ENCODE measurements around the gene RPL12. TPM values are rescaled to one million over a fixed set of nuclear protein-coding genes. Genes with fewer than 3 reads are reported as not detected.

The RPL12 gene
- total RNA-seq, 4 donors from 2014 or later = 2,461 to 2,856 (median 2,671) TPM

- TF ChIP-seq POLR2A (IDR thresholded peaks at IDR 0.05) (no peak), CTCF (IDR thresholded peaks at IDR 0.05) (no peak)
- peak overlapping the region; percentile 51 for H3K4me3 ChIP-seq (ENCODE audit: low read depth, poor library complexity, severe bottlenecking)
- 9 to 11% methylated on average over 26 to 29 of the region's 29 CpGs for WGBS, 2 donors
- peak; percentile 29 to 91 for DNase-seq (ENCODE audit: low spot score in 2 of 2)
- intact Hi-C loops (cut with DNase I; ENCODE audit: low total_unique reads) = no loop called here
Measured at GRCh38 chr9:127451858-127452656, 851 bp upstream of the RPL12 start.

GRCh38 chr9:127451608-127451857 lies 327 bp upstream of the RPL12 start:
- 1 to 2% methylated on average over 13 to 14 of the region's 14 CpGs for WGBS, 2 donors
- DNase-seq (ENCODE audit: low spot score in 2 of 2) = no peak
- TF ChIP-seq POLR2A (IDR thresholded peaks at IDR 0.05) (no peak), CTCF (IDR thresholded peaks at IDR 0.05) (no peak)

GRCh38 chr9:127450243-127450760 lies 904 bp downstream of the RPL12 start:
- intact Hi-C loops (cut with DNase I; ENCODE audit: low total_unique reads) = no loop called here
- H3K4me3 ChIP-seq (ENCODE audit: low read depth, poor library complexity, severe bottlenecking) = peak overlapping the region; percentile 97
- WGBS, 2 donors = 2% methylated on average over 14 of the region's 14 CpGs
- no peak for TF ChIP-seq POLR2A (IDR thresholded peaks at IDR 0.05)
- no peak for TF ChIP-seq CTCF (IDR thresholded peaks at IDR 0.05)
- DNase-seq (ENCODE audit: low spot score in 2 of 2) = no peak

More at GRCh38 chr9:127451608-127451857, 327 bp upstream of the RPL12 start:
- intact Hi-C loops (cut with DNase I; ENCODE audit: low total_unique reads) = no loop called here
- H3K4me3 ChIP-seq (ENCODE audit: low read depth, poor library complexity, severe bottlenecking) = peak overlapping the region; percentile 51

- intact Hi-C loops (cut with DNase I; ENCODE audit: low total_unique reads) = no loop called here
- TF ChIP-seq CTCF (IDR thresholded peaks at IDR 0.05) = no peak
- no peak for TF ChIP-seq POLR2A (IDR thresholded peaks at IDR 0.05)
- 48 to 62% methylated on average over 5 of the region's 5 CpGs for WGBS, 2 donors
- DNase-seq (ENCODE audit: low spot score in 2 of 2) = no peak
- peak overlapping the region; percentile 97 for H3K4me3 ChIP-seq (ENCODE audit: low read depth, poor library complexity, severe bottlenecking)
Measured at GRCh38 chr9:127449332-127449966, 1.8 kb downstream of the RPL12 start.

GRCh38 chr9:127448112-127448805 lies 2.9 kb downstream of the RPL12 start:
- no peak overlapping the region for H3K4me3 ChIP-seq (ENCODE audit: low read depth, poor library complexity, severe bottlenecking)
- WGBS, 2 donors = 86 to 91% methylated on average over 8 of the region's 8 CpGs
- TF ChIP-seq CTCF (IDR thresholded peaks at IDR 0.05) (no peak), POLR2A (IDR thresholded peaks at IDR 0.05) (no peak)

More at GRCh38 chr9:127448112-127448805, 2.9 kb downstream of the RPL12 start:
- intact Hi-C loops (cut with DNase I; ENCODE audit: low total_unique reads) = no loop called here
- DNase-seq (ENCODE audit: low spot score in 2 of 2) = no peak

Measured in lower leg skin (tissue), 4 donors.